ENCODE measurements around the gene NIPA2.

Gene NIPA2

GRCh38 chr15:22893081-22893480 is 54.6 kb downstream of the NIPA2 start:
- no peak for DNase-seq (ENCODE audit: extremely low spot score, insufficient read length, low read depth)
- FAIRE-seq = no peak

- no peak for FAIRE-seq
- no peak for DNase-seq (ENCODE audit: extremely low spot score, insufficient read length, low read depth)
These were observed 55.4 kb downstream of the NIPA2 start for GRCh38 chr15:22893881-22894280.

- FAIRE-seq (no peak), DNase-seq (ENCODE audit: extremely low spot score, insufficient read length, low read depth) (no peak)
These were observed 57.2 kb downstream of the NIPA2 start for GRCh38 chr15:22895465-22896190.

GRCh38 chr15:22902046-22902445 is 63.6 kb downstream of the NIPA2 start:
- FAIRE-seq (no peak), DNase-seq (ENCODE audit: extremely low spot score, insufficient read length, low read depth) (no peak)

GRCh38 chr15:22902578-22902977 is 64.1 kb downstream of the NIPA2 start:
- DNase-seq (ENCODE audit: extremely low spot score, insufficient read length, low read depth) (no peak), FAIRE-seq (no peak)

GRCh38 chr15:22902981-22903380 is 64.5 kb downstream of the NIPA2 start:
- FAIRE-seq = no peak

GRCh38 chr15:22903427-22903826 is 65.0 kb downstream of the NIPA2 start:
- FAIRE-seq = no peak

More at GRCh38 chr15:22902981-22903380, 64.5 kb downstream of the NIPA2 start:
- DNase-seq (ENCODE audit: extremely low spot score, insufficient read length, low read depth) = no peak

GRCh38 chr15:22903961-22904534 is 65.6 kb downstream of the NIPA2 start:
- DNase-seq (ENCODE audit: extremely low spot score, insufficient read length, low read depth) (no peak), FAIRE-seq (no peak)

More at GRCh38 chr15:22903427-22903826, 65.0 kb downstream of the NIPA2 start:
- no peak for DNase-seq (ENCODE audit: extremely low spot score, insufficient read length, low read depth)

GRCh38 chr15:22904736-22905135 is 66.3 kb downstream of the NIPA2 start:
- no peak for FAIRE-seq
- no peak for DNase-seq (ENCODE audit: extremely low spot score, insufficient read length, low read depth)

- no peak for FAIRE-seq
These were observed 68.9 kb downstream of the NIPA2 start for GRCh38 chr15:22907161-22907950.

GRCh38 chr15:22908830-22909229 is 70.4 kb downstream of the NIPA2 start:
- no peak for FAIRE-seq
- DNase-seq (ENCODE audit: extremely low spot score, insufficient read length, low read depth) = no peak

More at GRCh38 chr15:22907161-22907950, 68.9 kb downstream of the NIPA2 start:
- DNase-seq (ENCODE audit: extremely low spot score, insufficient read length, low read depth) = no peak

GRCh38 chr15:22911306-22911705 is 72.8 kb downstream of the NIPA2 start:
- DNase-seq (ENCODE audit: extremely low spot score, insufficient read length, low read depth) (no peak), FAIRE-seq (no peak)

GRCh38 chr15:22912256-22912655 is 73.8 kb downstream of the NIPA2 start:
- no peak for FAIRE-seq

GRCh38 chr15:22913646-22914380 is 75.3 kb downstream of the NIPA2 start:
- no peak for DNase-seq (ENCODE audit: extremely low spot score, insufficient read length, low read depth)
- FAIRE-seq = no peak

More at GRCh38 chr15:22912256-22912655, 73.8 kb downstream of the NIPA2 start:
- no peak for DNase-seq (ENCODE audit: extremely low spot score, insufficient read length, low read depth)

- no peak for FAIRE-seq
- DNase-seq (ENCODE audit: extremely low spot score, insufficient read length, low read depth) = no peak
These were observed 77.5 kb downstream of the NIPA2 start for GRCh38 chr15:22915866-22916515.

- FAIRE-seq = no peak
- DNase-seq (ENCODE audit: extremely low spot score, insufficient read length, low read depth) = no peak
These were observed 78.3 kb downstream of the NIPA2 start for GRCh38 chr15:22916606-22917350.

GRCh38 chr15:22917556-22917955 is 79.1 kb downstream of the NIPA2 start:
- no peak for DNase-seq (ENCODE audit: extremely low spot score, insufficient read length, low read depth)
- no peak for FAIRE-seq

All from GM18507 (cell line).